HepG2 (cell line): ENCODE measurements around the gene NFYC. TPM values are rescaled to one million over a fixed set of nuclear protein-coding genes. Genes with fewer than 3 reads are reported as not detected.

Experiments
- ATAC-seq: fragments of 200-7000 bp; cut with Tn5 transposase; 3 replicates; pipeline ENCODE4 v1.9.1; 2020; ENCODE audit warnings: mild to moderate bottlenecking, moderate library complexity
- BruUV-seq: library from RNA; stranded (reverse); fragments of 400-500 nt; replicated peaks from 2 replicates; lab custom pipeline; 2021; lab: Mats Ljungman, UMichigan
- CTCF ChIA-PET: fragments of 300-600 bp; formaldehyde crosslinking; extraction: SDS; loops from one replicate; lab custom pipeline; 2021; ENCODE audit warnings: low total read pairs, inconsistent platforms, low intra/inter-chr PET ratio; lab: Yijun Ruan, JAX
- POLR2A ChIA-PET: fragments of 350-600 bp; sonication (Branson Sonifier 250); formaldehyde crosslinking; loops from one replicate; lab custom pipeline; 2020; ENCODE audit warnings: antibody characterized with exemption, inconsistent platforms; lab: Yijun Ruan, JAX
- DNase-seq: peaks from one replicate; pipeline ENCODE4 v3.0.0-alpha.2; 2015; ENCODE audit warnings: low spot score
- FAIRE-seq: peaks from 3 replicates; lab custom pipeline; 2011; peaks lifted over from hg19 to GRCh38; lab: Jason Lieb, UNC
- H2AFZ ChIP-seq: one replicate; pipeline ENCODE4 v1.6.1; 2011; ENCODE audit warnings: low read length, inconsistent platforms
- H3K27ac ChIP-seq: fragments of 300-600 bp; 3 replicates; pipeline ENCODE4 v1.8.0; 2011; ENCODE audit warnings: mixed run types, mild to moderate bottlenecking, mixed read lengths, low read length, inconsistent platforms; ENCODE audit not compliant: insufficient read depth; ENCODE audit errors: extremely low read length
- H3K27me3 ChIP-seq, 2 experiments: fragments of 200-600 bp in 1 of 2; 2 replicates in 1 of 2; 3 replicates in 1 of 2; pipeline versions ENCODE4 v1.6.0 to v1.8.0; 2011; ENCODE audit warnings: low read length in 2 of 2, mild to moderate bottlenecking in 2 of 2, moderate library complexity in 2 of 2, inconsistent platforms in 1 of 2; ENCODE audit not compliant: insufficient read depth in 2 of 2, control insufficient read depth in 1 of 2
- H3K36me3 ChIP-seq, 2 experiments: fragments of 200-600 bp in 1 of 2; replicated peaks in 1 of 2; 2 replicates in 1 of 2; 3 replicates in 1 of 2; pipeline versions ENCODE4 v1.5.1 to v1.8.0; 2011; ENCODE audit warnings: low read length in 2 of 2, inconsistent platforms in 1 of 2; ENCODE audit not compliant: insufficient read depth in 2 of 2, control insufficient read depth in 1 of 2
- H3K4me1 ChIP-seq: 2 replicates; pipeline ENCODE4 v1.5.1; 2012; ENCODE audit warnings: low read length, inconsistent platforms; ENCODE audit not compliant: insufficient read depth
- H3K4me2 ChIP-seq: 2 replicates; pipeline ENCODE4 v1.6.0; 2011; ENCODE audit warnings: low read depth, low read length, inconsistent platforms
- H3K4me3 ChIP-seq, 3 experiments: fragments of 200-600 bp in 1 of 3; sonication (generic), shearing (Covaris generic) in 1 of 3; replicated peaks in 1 of 3; 2 replicates each; pipeline ENCODE4 v1.5.1; 2011 to 2016; ENCODE audit warnings: low read length in 3 of 3, inconsistent platforms in 2 of 3, low read depth in 2 of 3, mild to moderate bottlenecking in 2 of 3, control low read depth in 1 of 3, mixed read lengths in 1 of 3; ENCODE audit not compliant: insufficient read depth in 1 of 3
- H3K79me2 ChIP-seq: one replicate; pipeline ENCODE4 v1.6.1; 2011; ENCODE audit warnings: low read length, inconsistent platforms; ENCODE audit not compliant: insufficient read depth
- H3K9ac ChIP-seq: 2 replicates; pipeline ENCODE4 v1.6.0; 2011; ENCODE audit warnings: mild to moderate bottlenecking, low read depth, low read length, inconsistent platforms; ENCODE audit not compliant: insufficient read depth
- H3K9me3 ChIP-seq: 2 replicates; pipeline ENCODE4 v1.5.1; 2012; ENCODE audit warnings: mild to moderate bottlenecking, low read length
- H4K20me1 ChIP-seq: 2 replicates; pipeline ENCODE4 v1.6.0; 2011; ENCODE audit warnings: inconsistent platforms, mild to moderate bottlenecking, low read length, moderate library complexity; ENCODE audit not compliant: insufficient read depth
- BORCS8-MEF2B ChIP-seq: sonication (generic); formaldehyde crosslinking; IDR thresholded peaks from 2 replicates; pipeline ENCODE4 v1.8.0; 2022; ENCODE audit warnings: mild to moderate bottlenecking, missing genetic modification reagents
- CBFB ChIP-seq: sonication (generic); formaldehyde crosslinking; IDR thresholded peaks from 2 replicates; pipeline ENCODE4 v1.4.0; 2020; ENCODE audit warnings: missing genetic modification reagents
- DBP ChIP-seq: sonication (generic); formaldehyde crosslinking; IDR thresholded peaks from 2 replicates; pipeline ENCODE4 v1.4.0; 2020; ENCODE audit warnings: missing genetic modification reagents; ENCODE audit errors: not compliant biosample characterization
- FOXK1 ChIP-seq: sonication (generic); formaldehyde crosslinking; IDR thresholded peaks from 2 replicates; pipeline ENCODE4 v1.4.0; 2020; ENCODE audit warnings: low read depth, missing genetic modification reagents, borderline replicate concordance
- HCFC1 ChIP-seq: fragments of 150-350 bp; IDR thresholded peaks from 2 replicates; pipeline ENCODE4 v1.6.1; 2014; ENCODE audit warnings: low read depth, low read length
- HOXA3 ChIP-seq: sonication (generic); formaldehyde crosslinking; IDR thresholded peaks from 2 replicates; pipeline ENCODE4 v1.5.0; 2020; ENCODE audit warnings: missing genetic modification reagents
- KAT8 ChIP-seq: IDR thresholded peaks from 2 replicates; pipeline ENCODE4 v1.6.1; 2016; ENCODE audit warnings: missing genetic modification reagents, missing compliant biosample characterization
- MTA1 ChIP-seq: sonication (generic); formaldehyde crosslinking; IDR thresholded peaks from 2 replicates; pipeline ENCODE4 v1.4.0; 2020; ENCODE audit warnings: missing genetic modification reagents, mild to moderate bottlenecking, borderline replicate concordance
- MZF1 ChIP-seq: sonication (generic); formaldehyde crosslinking; IDR thresholded peaks from 2 replicates; pipeline ENCODE4 v1.8.1; 2023; ENCODE audit warnings: mild to moderate bottlenecking, missing genetic modification reagents, borderline replicate concordance
- NFATC3 ChIP-seq: sonication (generic); formaldehyde crosslinking; IDR thresholded peaks from 2 replicates; pipeline ENCODE4 v1.5.1; 2020; ENCODE audit warnings: mild to moderate bottlenecking, missing genetic modification reagents
- PBX2 ChIP-seq: IDR thresholded peaks from 2 replicates; pipeline ENCODE4 v1.6.1; 2016; ENCODE audit warnings: control low read depth
- TEAD2 ChIP-seq: sonication (generic); formaldehyde crosslinking; IDR thresholded peaks from 2 replicates; pipeline ENCODE4 v1.9.0; 2021; ENCODE audit warnings: missing genetic modification reagents
- XRCC5 ChIP-seq: fragments of 200-400 bp; formaldehyde crosslinking; optimal IDR thresholded peaks from 2 replicates; pipeline ENCODE3; 2017; ENCODE audit warnings: mild to moderate bottlenecking, low read length
- ZNF282 ChIP-seq: fragments of 450-650 bp; IDR thresholded peaks from 2 replicates; pipeline ENCODE4 v1.6.1; 2018; ENCODE audit not compliant: partially characterized antibody
- ZNF451 ChIP-seq: sonication (generic); formaldehyde crosslinking; IDR thresholded peaks from 2 replicates; pipeline ENCODE4 v1.5.0; 2020; ENCODE audit warnings: mild to moderate bottlenecking, missing genetic modification reagents
- ZNF781 ChIP-seq: sonication (generic); formaldehyde crosslinking; IDR thresholded peaks from 2 replicates; pipeline ENCODE4 v1.5.1; 2020; ENCODE audit warnings: borderline replicate concordance, mild to moderate bottlenecking, missing genetic modification reagents; ENCODE audit errors: not compliant biosample characterization
- WGBS: methylation state at CpG from one replicate; pipeline ENCODE4 v1.1.6; 2017; ENCODE audit warnings: low lambda C conversion rate; 5-methylcytosine and 5-hydroxymethylcytosine counted together
- in situ Hi-C: cut with HindIII; loops from 2 replicates; pipeline ENCODE4 v1.10.0; 2017; ENCODE audit warnings: low pct_unique_long_range_greater_than_20kb; ENCODE audit not compliant: extremely low pct_ligation_motif_present
- intact Hi-C: fragments of 100-400 bp; cut with micrococcal nuclease; formaldehyde crosslinking; loops from one replicate; pipeline ENCODE4 v1.10.0; 2022; ENCODE audit not compliant: unreplicated experiment
- polyA plus RNA-seq, 8 experiments: library from polyadenylated mRNA; depleted of rRNA in 3 of 8; stranded (reverse) in 7 of 8; unstranded in 1 of 8; fragments of >200 nt; fragmentation: Illumina TruSeq in 4 of 8; extraction: Trizol in 4 of 8; gene quantifications; 2 replicates each; pipeline versions ENCODE4 v1.2.1 to v1.2.3, GENCODE V29; 2011 to 2016; ENCODE audit warnings: low read depth in 4 of 8, missing spikeins in 1 of 8, mixed read lengths in 1 of 8; ENCODE audit not compliant: insufficient read depth in 1 of 8
- total RNA-seq, 5 experiments: library from RNA; depleted of rRNA; stranded (reverse); fragments of >200 nt; fragmentation: Illumina TruSeq; extraction: Trizol; gene quantifications; 2 replicates each; pipeline ENCODE4 v1.2.3, GENCODE V29; 2016; ENCODE audit warnings: low read depth in 1 of 5
- TF ChIP-seq, protein P1 (sequence below): sonication (generic); formaldehyde crosslinking; IDR thresholded peaks from 2 replicates; pipeline ENCODE4 v1.4.0; 2020; ENCODE audit warnings: missing genetic modification reagents, borderline replicate concordance

NFYC gene
- total and polyA plus RNA-seq, 2 of the 13 experiments (the other 11 are each of a cell fraction or from before 2014, with no cell fraction given), result 33.9 to 73.7 TPM

DNA sequence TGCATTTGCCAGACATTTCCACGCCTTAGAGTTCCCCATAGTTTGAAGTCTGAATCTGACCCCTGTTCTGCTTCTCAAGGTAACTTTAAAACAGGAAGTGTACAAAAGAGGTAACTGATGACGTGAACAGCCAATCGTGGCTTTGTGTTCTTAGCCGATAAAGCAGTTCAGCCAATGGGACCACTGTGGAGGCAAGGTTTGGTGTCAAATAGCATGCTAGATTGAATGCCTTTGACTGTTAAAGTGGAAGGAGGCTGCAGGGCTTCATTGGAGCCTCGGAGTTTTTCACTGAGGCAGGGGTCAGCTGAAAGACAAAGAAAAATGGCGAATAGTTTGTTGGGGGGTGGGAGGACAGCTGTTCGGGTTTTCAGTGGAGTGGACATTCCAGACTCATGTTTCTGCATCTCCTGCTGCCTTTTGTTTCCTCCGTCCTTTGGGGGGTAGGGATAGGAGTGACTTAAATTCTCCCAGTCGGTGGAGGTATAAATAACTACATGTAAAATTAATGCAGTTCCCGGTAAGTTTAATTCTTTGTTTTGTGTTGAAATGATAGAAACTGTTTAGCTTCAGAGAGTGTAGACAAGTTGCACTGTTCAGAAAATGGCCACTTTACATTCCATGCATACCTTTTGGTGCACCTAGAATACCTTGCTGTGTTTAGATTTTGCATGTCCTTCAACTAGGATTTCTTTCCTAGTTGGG lies 17.7 kb downstream of the NFYC start:
- intact Hi-C loops (loop anchor here (1.0 kb wide), 1 partner anchor 17 kb away; no protein-coding TSS in a partner anchor), in situ Hi-C loops (no loop called here)
- Histone ChIP-seq H3K9me3 (no peaks in the 10 kb centered on the region), H3K27ac (peak overlapping the region; percentile 96), H3K9ac (peak overlapping the region; percentile 88), H3K36me3 (peaks cover 0 to 1% of the 10 kb centered on the region in 2 experiments; a peak in 1 of 5 replicates), H3K4me3 (peak overlapping the region; percentile 63 to 85 (median 76)), H3K27me3 (no peaks in the 10 kb centered on the region; a peak in 1 of 5 replicates), H2AFZ (peak overlapping the region; percentile 38), H3K4me1 (peaks cover 67% of the 10 kb centered on the region), H3K79me2 (peaks cover 89% of the 10 kb centered on the region), H4K20me1 (no peaks in the 10 kb centered on the region), H3K4me2 (peak overlapping the region; percentile 78)
- ATAC-seq, result peak; percentile 95
- 1% methylated on average over 10 of the region's 10 CpGs for WGBS
- ChIA-PET CTCF (no interaction called here), POLR2A (interaction anchor here (1.1 to 4.9 kb wide), 4 partner anchors 16 to 48 kb away, joined by 3 to 147 read pairs (median 24); partner anchors contain the start of gene NFYC)
- peak; percentile 97 for DNase-seq
- FAIRE-seq, result peak; percentile 91
- no TSS peak for BruUV-seq
- peak; percentile 66; the same call in 1 of the 2 replicates for TF ChIP-seq FOXK1 (CRISPR knock-in tag)
- no peak for TF ChIP-seq ZNF451
- no peak for TF ChIP-seq ZNF282
- TF ChIP-seq CBFB (CRISPR knock-in tag), result 0 out of 2 replicates have a peak, but pooled peaks have one; percentile 21
- TF ChIP-seq DBP, result no peak
- TF ChIP-seq MTA1 (CRISPR knock-in tag), result no peak
- no peak for TF ChIP-seq ZNF781
- peak; percentile 22 for TF ChIP-seq XRCC5
- TF ChIP-seq TEAD2, result 0 out of 2 replicates have a peak, but pooled peaks have one; percentile 42
- TF ChIP-seq PBX2 (CRISPR knock-in tag), result peak; percentile 78
- TF ChIP-seq HCFC1, result no peak
- TF ChIP-seq MZF1, result no peak
- TF ChIP-seq, protein P1, sequence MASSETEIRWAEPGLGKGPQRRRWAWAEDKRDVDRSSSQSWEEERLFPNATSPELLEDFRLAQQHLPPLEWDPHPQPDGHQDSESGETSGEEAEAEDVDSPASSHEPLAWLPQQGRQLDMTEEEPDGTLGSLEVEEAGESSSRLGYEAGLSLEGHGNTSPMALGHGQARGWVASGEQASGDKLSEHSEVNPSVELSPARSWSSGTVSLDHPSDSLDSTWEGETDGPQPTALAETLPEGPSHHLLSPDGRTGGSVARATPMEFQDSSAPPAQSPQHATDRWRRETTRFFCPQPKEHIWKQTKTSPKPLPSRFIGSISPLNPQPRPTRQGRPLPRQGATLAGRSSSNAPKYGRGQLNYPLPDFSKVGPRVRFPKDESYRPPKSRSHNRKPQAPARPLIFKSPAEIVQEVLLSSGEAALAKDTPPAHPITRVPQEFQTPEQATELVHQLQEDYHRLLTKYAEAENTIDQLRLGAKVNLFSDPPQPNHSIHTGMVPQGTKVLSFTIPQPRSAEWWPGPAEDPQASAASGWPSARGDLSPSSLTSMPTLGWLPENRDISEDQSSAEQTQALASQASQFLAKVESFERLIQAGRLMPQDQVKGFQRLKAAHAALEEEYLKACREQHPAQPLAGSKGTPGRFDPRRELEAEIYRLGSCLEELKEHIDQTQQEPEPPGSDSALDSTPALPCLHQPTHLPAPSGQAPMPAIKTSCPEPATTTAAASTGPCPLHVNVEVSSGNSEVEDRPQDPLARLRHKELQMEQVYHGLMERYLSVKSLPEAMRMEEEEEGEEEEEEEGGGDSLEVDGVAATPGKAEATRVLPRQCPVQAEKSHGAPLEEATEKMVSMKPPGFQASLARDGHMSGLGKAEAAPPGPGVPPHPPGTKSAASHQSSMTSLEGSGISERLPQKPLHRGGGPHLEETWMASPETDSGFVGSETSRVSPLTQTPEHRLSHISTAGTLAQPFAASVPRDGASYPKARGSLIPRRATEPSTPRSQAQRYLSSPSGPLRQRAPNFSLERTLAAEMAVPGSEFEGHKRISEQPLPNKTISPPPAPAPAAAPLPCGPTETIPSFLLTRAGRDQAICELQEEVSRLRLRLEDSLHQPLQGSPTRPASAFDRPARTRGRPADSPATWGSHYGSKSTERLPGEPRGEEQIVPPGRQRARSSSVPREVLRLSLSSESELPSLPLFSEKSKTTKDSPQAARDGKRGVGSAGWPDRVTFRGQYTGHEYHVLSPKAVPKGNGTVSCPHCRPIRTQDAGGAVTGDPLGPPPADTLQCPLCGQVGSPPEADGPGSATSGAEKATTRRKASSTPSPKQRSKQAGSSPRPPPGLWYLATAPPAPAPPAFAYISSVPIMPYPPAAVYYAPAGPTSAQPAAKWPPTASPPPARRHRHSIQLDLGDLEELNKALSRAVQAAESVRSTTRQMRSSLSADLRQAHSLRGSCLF (CRISPR knock-in tag), result no peak
- TF ChIP-seq NFATC3 (CRISPR knock-in tag), result no peak
- peak; percentile 75 for TF ChIP-seq KAT8 (CRISPR knock-in tag)
- TF ChIP-seq HOXA3 (CRISPR knock-in tag), result peak; percentile 35; the same call in 1 of the 2 replicates
- TF ChIP-seq BORCS8-MEF2B (CRISPR knock-in tag), result 0 out of 2 replicates have a peak, but pooled peaks have one; percentile 33
